ENCODE measurements around the gene NEDD9. TPM values are rescaled to one million over a fixed set of nuclear protein-coding genes. Genes with fewer than 3 reads are reported as not detected.

Gene NEDD9
- total and polyA plus RNA-seq, 2 of the 13 experiments (the other 11 are each of a cell fraction or from before 2014, with no cell fraction given) = 27.1 to 389 TPM

DNA sequence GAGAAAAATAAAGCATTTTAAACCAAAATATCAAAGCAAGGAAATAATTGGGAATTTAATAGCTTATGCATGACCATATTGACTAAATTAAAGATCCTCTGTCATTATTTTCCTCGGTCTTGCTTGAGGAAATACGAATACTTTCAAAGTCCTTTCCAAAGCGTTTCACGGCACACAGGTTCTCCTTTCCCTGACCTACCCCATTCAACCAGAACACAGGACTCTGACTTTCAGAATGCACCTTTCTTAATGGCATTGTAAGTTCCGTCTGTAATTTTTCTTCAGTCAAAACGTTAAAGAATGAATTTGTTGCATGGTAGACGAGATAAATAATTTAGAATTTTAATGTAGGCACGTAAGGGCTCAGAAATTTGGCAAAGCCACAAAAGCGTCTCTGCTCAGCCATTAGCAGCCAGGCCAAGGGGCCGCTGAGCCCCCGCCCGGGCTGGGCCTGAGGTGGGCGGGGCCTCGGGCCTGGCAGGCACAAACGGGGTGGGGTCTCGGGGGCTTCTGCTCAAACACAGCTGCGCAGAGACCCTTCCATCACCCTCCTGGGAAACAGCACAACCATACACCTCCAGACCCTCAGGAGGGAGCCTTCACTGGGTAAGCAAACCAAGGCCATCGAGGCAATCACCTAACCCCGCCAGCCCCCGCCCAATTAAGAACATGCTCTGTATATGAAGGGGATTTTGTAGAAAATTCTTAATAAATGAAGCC, 3.4 kb downstream of the NEDD9 start (continued):
- TF ChIP-seq CCDC6 (CRISPR knock-in tag; IDR thresholded peaks at IDR 0.05) (peak; percentile 37; the same call in 1 of the 2 replicates), AGO1 (IDR thresholded peaks at IDR 0.05; ENCODE audit: low read depth, low read length, poor library complexity, severe bottlenecking) (peak; percentile 52), KIAA2018 (CRISPR knock-in tag; IDR thresholded peaks at IDR 0.05; ENCODE audit: borderline replicate concordance) (no peak), ZNF558 (CRISPR knock-in tag; IDR thresholded peaks at IDR 0.05; ENCODE audit: borderline replicate concordance) (peak; percentile 85; the same call in 1 of the 2 replicates), HIC2 (CRISPR knock-in tag; IDR thresholded peaks at IDR 0.05; ENCODE audit: low read depth) (no peak), ETV5 (CRISPR knock-in tag; IDR thresholded peaks at IDR 0.05; ENCODE audit: borderline replicate concordance) (no peak), U2AF2 (IDR thresholded peaks at IDR 0.05; ENCODE audit: low read depth, low read length) (no peak), POLR2A (IDR thresholded peaks at IDR 0.05; ENCODE audit: insufficient read depth in 1 of 2, low read depth in 2 of 2, low read length in 2 of 2) (peak in 1 of 2 experiments; percentile 70; a peak in 3 of 4 replicates), GPN1 (CRISPR knock-in tag; IDR thresholded peaks at IDR 0.05; ENCODE audit: borderline replicate concordance) (no peak), THAP9 (CRISPR knock-in tag; IDR thresholded peaks at IDR 0.05; ENCODE audit: borderline replicate concordance) (0 out of 2 replicates have a peak, but pooled peaks have one; percentile 28), ARHGAP35 (CRISPR knock-in tag; IDR thresholded peaks at IDR 0.05; ENCODE audit: borderline replicate concordance) (no peak), ZNF616 (CRISPR knock-in tag; IDR thresholded peaks at IDR 0.05; ENCODE audit: low read depth) (no peak), NFKBIZ (CRISPR knock-in tag; IDR thresholded peaks at IDR 0.05) (no peak)

Data from HepG2 (cell line).